PC-9 (cell line): ENCODE results near the gene C14orf132.

Source experiments
- CTCF ChIP-seq: fragments of 200-600 bp; sonication (generic); conservative IDR thresholded peaks from 2 replicates; pipeline ENCODE4 v1.6.1; 2017; ENCODE audit warnings: mixed run types, antibody characterized with exemption, mild to moderate bottlenecking, moderate library complexity
- EZH2 ChIP-seq: fragments of 200-600 bp; sonication (generic); IDR thresholded peaks from 2 replicates; pipeline ENCODE4 v1.8.0; 2017; ENCODE audit warnings: antibody characterized with exemption, low read depth

DNA sequence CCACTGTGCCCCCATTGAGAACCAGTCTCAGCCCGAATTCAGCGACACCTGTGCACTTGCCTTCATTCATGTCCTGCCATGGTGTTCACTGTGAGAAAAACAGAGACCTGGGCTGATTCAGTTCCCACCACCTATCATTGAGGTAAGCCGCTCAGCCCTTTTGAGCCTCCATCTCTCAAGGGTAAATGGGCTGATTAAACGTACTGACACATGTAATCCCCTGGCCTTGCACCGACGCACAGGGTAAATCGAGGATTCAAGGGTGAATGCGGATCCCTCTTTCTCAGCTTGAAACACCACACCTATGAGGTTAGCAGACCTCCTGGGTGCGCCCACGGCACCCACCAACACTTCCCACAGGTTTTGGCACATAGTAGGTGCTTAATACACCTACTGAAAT, 69.7 kb downstream of the C14orf132 start:
- TF ChIP-seq CTCF (no peak), EZH2 (no peak)
